ENCODE results near the gene AP2M1.
A peak's percentile ranks its signal among the peaks of the same experiment; 100 is the strongest.
"Not testable (repeated sequence)": the region's sequence is repeated elsewhere in the genome, so short reads cannot be mapped to it uniquely, and the experiment has no call there.

AP2M1 gene

DNA sequence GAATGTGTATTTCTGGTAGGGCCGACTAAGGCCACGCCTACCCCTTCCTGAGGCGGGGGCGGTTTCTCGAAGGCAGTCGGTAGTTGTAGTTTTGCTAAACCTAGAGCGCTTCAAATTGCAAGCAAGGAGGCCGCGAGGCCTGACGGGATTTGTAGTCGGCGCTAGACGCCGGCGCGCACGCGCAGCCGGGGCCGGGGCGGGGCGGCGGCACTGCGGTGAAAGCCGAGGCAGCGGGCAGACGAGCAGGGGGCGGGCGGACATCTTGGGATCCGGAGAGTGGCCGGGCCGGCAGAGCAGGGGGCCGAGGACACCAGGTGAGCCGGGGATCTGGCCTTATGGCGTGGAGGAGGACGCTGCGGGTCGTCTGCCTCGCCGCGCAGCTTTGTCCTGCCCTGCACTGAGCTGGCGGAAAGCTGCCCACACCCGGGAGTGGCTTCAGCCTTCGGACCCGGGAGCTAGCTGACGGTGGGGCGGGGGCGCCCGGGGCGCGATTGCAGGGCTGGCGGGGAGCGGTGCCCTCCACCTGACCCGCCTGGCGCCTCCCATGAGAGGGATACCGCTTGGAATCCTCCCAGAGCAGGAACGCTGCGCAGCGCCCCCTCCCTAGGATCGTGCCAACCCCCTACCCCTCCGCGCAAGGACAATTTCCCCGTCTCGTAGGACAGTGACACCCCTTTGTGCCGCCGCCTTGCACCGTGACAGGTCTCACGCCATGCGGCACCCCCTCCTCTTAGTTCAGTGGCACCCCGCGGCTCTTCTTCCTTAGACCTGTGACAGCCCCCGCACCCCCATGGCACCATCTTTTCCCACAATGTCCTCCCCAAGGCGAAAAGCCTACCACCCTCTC, at the start of gene AP2M1:
Gene AP2M1, plus strand, starts transcription at position 210 of the 847 bp plus-strand sequence. CDS start 2,139 bp downstream, outside the sequence.
- peak; percentile 89 for FAIRE-seq

DNA sequence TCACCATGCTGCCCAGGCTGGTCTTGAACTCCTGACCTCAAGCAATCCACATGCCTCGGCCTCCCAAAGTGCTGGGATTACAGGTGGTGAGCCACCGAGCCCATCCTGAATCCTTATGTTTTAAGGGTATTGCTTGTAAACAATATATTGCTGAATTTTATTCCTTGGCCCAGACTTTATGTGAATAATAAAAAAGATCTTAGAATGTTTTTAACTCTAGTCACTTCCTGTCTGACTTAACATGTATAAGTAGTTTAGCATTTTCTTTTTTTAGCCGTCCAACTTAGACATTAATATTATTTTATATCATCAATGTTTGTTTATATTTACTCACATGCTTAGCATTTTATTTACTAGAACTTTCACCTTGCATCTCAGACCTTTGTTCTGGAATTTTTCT, 48.6 kb upstream of the AP2M1 start:
- FAIRE-seq, result no peak

- FAIRE-seq, result no peak
Observed at GRCh38 chr3:184129012-184129411, 45.6 kb upstream of the AP2M1 start.

- no peak for FAIRE-seq
Observed at GRCh38 chr3:184132945-184133344, 41.7 kb upstream of the AP2M1 start.

- no peak for FAIRE-seq
Observed at GRCh38 chr3:184133840-184134745, 40.6 kb upstream of the AP2M1 start.

GRCh38 chr3:184134746-184135148, 39.9 kb upstream of the AP2M1 start:
- no peak for FAIRE-seq

- FAIRE-seq, result no peak
Observed at GRCh38 chr3:184135149-184135910, 39.3 kb upstream of the AP2M1 start, which contains the start of gene EIF2B5. Gene EIF2B5 (plus strand): TSS chr3:184135358. CDS start chr3:184135386, 28 bp downstream.

GRCh38 chr3:184135911-184136260, 38.8 kb upstream of the AP2M1 start:
- no peak for FAIRE-seq

- no peak for FAIRE-seq
Observed at GRCh38 chr3:184140436-184140835, 34.2 kb upstream of the AP2M1 start.

DNA sequence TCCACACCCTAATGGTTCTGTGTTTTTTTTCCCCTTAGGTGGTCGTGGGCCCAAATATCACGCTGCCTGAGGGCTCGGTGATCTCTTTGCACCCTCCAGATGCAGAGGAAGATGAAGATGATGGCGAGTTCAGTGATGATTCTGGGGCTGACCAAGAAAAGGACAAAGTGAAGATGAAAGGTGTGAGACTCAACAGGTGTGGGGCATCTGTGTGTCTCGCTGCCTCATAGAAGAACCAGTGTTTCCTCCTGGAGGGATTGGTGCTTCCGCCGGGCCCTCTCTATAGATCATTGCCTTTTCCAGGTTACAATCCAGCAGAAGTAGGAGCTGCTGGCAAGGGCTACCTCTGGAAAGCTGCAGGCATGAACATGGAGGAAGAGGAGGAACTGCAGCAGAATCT, 32.5 kb upstream of the AP2M1 start:
- FAIRE-seq, result no peak

DNA sequence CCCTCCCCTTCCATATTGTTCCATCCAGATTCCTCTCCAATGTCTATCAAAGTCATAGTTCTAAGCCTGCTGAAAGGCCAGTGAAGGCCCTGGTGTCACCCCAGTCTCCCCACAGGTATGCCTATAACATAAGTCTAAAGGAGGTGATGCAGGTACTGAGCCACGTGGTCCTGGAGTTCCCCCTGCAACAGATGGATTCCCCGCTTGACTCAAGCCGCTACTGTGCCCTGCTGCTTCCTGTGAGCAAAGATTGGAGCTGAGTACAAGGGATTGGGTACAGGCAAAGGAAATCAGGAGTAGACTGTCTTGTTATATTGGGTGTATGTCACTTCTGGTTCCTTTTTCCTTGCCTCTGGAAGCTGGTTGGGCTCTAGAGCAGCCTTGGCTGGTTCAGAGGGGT, 31.3 kb upstream of the AP2M1 start:
- no peak for FAIRE-seq

DNA sequence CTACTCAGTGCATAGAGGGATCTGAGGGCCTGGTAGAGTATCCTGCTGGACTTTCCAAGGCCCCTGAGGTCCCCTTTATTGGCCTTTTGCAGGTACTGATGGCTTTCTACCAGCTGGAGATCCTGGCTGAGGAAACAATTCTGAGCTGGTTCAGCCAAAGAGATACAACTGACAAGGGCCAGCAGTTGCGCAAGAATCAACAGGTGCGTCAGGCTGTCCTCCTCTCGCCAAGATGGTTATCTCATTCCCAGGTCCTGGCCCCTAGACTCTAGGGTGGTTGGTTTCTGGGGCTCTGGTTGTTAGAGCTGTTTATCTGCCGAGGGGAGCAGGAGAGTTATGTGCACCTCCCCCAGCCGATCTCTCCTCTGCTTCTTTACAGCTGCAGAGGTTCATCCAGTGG, 30.1 kb upstream of the AP2M1 start:
- no peak for FAIRE-seq

DNA sequence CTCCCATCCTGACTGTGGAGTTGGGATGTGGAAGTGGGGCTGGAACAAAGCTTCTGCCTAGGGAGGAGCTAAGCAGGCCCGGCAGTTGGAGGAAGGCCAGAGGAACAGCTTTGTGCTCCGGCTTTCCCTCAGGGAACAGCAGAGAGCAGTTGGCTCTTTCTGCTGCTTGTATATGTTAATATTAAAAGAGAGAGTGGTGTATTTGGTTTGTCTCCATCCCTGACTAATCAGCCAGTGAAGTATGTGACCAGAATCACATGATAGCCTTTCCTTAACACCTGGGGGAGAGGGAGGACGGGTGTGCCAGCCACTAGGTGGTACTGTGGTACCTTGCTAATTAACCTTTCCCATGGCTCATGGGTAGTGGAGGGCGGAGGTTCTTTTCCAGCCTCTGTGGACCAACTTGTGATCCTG, 29.5 kb upstream of the AP2M1 start:
- FAIRE-seq, result no peak

DNA sequence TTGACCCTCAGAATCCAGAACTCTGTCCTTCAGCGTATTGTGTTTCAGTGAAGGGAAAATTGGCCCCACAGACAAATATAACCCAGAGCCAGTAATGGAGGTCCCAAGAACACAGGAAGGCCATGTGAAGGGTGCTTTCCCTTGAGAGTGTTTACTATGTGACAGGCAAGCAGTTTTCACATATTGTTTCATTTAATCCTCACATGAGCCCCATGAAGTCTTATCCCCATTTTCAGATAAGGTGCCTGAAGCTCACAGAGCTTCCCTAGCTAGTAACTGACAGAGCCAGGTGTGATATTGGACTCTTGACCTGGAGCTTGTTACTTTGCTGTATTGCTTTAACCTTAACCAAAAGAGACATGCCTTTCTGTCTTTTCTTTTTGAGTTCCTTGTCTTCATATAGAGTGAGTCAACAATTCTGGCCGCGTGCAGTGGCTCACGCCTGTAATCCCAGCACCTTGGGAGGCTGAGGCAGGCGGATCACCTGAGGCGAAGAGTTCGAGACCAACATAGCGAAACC, 28.8 kb upstream of the AP2M1 start:
- no peak for FAIRE-seq

DNA sequence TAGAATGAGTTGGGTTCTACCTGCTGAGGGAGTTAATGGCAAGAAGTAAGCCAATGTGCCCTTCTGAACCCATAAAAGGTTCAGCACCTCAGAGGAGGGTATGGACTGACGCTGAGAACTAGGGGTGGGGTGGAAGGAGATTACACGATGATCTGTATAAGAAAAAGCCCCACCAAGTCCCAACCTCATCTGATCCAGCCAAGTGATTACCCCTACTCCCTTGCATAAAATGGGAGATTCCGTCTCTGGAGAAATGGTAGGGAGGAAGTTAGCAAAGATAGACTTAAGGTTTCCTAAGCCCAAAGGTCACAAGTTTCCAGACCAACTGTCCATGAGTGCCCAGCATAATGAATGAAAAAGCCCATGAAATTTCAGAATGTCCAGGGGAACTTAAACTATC, 26.6 kb upstream of the AP2M1 start:
- FAIRE-seq, result no peak

DNA sequence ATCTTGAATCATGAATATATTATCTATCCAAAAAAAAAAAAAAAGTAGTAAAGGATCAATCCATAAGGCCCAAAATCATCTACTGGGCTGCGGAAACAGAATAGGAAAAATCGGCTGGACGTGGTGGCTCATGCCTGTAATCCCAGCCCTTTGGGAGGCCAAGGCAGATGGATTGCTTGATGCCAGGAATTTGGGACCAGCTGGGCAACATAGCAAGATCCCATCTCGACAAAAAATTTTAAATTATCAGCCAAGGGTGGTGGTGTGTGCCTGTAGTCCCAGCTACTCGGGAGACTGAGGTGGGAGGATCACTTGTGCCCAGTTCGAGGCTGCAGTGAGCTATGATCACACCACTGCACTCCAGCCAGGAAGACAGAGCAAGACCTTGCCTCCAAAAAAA, 25.5 kb upstream of the AP2M1 start:
- FAIRE-seq, result no peak

- not testable (repeated sequence) for FAIRE-seq
Observed at GRCh38 chr3:184149770-184150169, 24.9 kb upstream of the AP2M1 start.

GRCh38 chr3:184154885-184155643, 19.6 kb upstream of the AP2M1 start, which contains the start of gene DVL3:
Gene DVL3 (plus strand): TSS chr3:184155377. CDS start chr3:184155636, 259 bp downstream.
- FAIRE-seq, result no peak

GRCh38 chr3:184155644-184156521, 18.8 kb upstream of the AP2M1 start:
- FAIRE-seq, result no peak

DNA sequence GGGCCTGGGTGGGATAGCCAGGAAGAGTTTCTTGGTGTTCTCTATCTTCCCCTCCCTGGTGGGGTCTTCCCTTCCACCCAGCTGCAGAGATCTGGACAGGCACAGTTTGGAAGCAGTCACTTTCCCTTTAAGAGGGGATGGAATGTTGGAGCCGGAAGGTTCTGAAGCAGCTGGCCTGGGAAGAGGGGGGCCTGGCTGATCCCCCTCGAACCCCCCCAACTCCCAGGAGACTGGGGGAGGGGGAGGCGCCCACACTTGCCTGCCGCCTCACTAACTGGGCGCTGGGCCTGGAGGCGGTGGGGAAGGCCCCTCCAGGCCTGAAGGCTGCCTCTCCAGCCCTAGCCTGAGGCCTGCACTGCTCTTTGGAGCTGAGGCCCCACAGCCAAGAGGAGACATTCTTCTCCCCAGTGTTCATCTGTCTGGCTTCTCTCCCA, 18.1 kb upstream of the AP2M1 start:
- no peak for FAIRE-seq

DNA sequence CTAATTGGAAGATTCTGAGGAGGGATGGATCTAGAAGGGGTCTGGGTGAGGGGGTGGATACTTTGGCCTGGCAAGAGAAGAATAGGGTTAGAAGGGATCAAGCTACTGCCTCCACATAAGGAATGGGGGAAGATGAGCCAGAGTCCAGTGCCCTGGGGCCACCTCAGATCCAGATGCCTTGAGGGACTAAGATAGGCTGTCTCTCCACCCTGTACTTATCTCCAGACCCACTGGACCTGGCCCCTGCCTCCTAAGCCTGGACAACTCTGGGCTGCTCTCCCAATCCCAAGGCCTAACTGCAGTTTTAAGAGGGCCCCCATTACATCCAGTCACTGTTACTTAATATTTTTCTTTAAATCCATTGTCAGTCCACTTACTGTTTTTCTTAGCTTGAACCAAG, 17.4 kb upstream of the AP2M1 start:
- no peak for FAIRE-seq

Data from endometrium (tissue), 2 donors.